Upper lobe of right lung (tissue), 1 donor: ENCODE measurements around the gene PRR33. TPM values are rescaled to one million over a fixed set of nuclear protein-coding genes. Genes with fewer than 3 reads are reported as not detected.

Source experiments
- ATAC-seq: fragments of 200-7000 bp; cut with Tn5 transposase; one replicate; pipeline ENCODE4 v1.9.1; 2020; ENCODE audit warnings: mild to moderate bottlenecking, moderate library complexity
- DNase-seq: peaks from one replicate; pipeline ENCODE4 v3.0.0-alpha.2; 2020
- H3K27ac ChIP-seq: fragments of 200-600 bp; one replicate; pipeline ENCODE4 v1.8.0; 2022
- H3K27me3 ChIP-seq: fragments of 200-600 bp; one replicate; pipeline ENCODE4 v1.8.0; 2022; ENCODE audit warnings: mild to moderate bottlenecking
- H3K36me3 ChIP-seq: fragments of 200-600 bp; one replicate; pipeline ENCODE4 v1.8.0; 2022
- H3K4me1 ChIP-seq: fragments of 200-600 bp; one replicate; pipeline ENCODE4 v1.8.0; 2022
- H3K4me3 ChIP-seq: fragments of 200-600 bp; one replicate; pipeline ENCODE4 v1.8.0; 2022; ENCODE audit warnings: mild to moderate bottlenecking
- H3K9me3 ChIP-seq: fragments of 200-600 bp; one replicate; pipeline ENCODE4 v1.8.0; 2022
- CTCF ChIP-seq: fragments of 200-600 bp; IDR thresholded peaks from one replicate; pipeline ENCODE4 v1.8.0; 2022; ENCODE audit warnings: antibody characterized with exemption
- intact Hi-C: fragments of 100-400 bp; cut with DNase I; formaldehyde crosslinking; loops from one replicate; pipeline ENCODE4 v1.11.0; 2022
- total RNA-seq: library from RNA; stranded (reverse); fragmentation: NEBNext Ultra II Directional; extraction: Animal tissue kit (Norgen Biotek cat#: 25700); gene quantifications from one replicate; pipeline ENCODE4 v1.2.1, GENCODE V29; 2021
- donor health status: DM: no; HTN: yes; CAD: no; lungs with severe emphysema.

The PRR33 gene
- total RNA-seq, 1 donor from 2014 or later: not detected

DNA sequence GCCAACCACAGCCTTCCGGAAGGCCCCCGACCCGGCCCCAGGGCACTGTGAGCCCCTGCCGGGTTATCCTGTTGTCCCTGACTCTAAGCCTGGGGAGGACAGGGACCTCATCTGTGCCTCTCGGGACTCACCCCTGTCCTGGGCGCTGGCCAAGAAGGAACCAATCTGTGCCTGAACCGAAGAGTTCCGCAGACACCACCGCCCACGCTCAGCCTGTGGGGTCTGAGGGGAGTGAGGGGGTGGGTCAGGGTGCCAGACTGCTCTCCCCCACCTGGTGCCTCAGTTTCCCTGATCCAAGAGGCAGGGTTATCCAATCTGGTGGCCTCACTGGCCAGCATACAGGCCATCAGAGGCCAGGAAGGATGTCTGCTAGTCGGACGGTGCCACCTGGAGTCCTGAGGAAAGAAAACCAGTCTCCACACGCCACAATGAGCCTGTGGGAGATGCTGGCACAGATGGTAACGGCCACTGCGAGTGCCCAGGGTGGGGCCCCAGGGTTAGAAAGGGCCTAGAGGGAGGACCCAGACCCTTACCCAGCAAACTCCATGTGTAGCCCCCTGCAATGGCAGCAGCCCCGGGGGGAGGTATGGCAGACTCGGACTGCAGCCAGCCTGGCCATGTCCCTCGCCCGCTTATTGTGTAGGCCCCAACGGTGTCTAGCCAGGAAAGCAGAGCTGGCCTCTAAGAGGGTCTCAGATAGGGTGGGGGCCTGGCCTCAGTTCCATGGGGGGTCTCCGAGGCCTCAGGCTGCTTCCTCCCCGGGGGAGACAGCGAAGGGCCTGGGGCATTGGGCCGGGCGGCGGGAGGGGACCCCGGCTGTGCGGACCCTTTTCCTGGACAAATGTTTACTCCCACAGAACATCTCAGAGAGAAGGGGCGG is 27.0 kb upstream of the PRR33 start:
- no peak for TF ChIP-seq CTCF
- Histone ChIP-seq H3K4me3 (no peak overlapping the region), H3K27me3 (no peaks in the 10 kb centered on the region), H3K27ac (no peak overlapping the region), H3K36me3 (no peaks in the 10 kb centered on the region), H3K9me3 (no peaks in the 10 kb centered on the region), H3K4me1 (no peaks in the 10 kb centered on the region)
- no peak for ATAC-seq
- intact Hi-C loops: no loop called here
- no peak for DNase-seq

- DNase-seq (peak; percentile 61), ATAC-seq (peak; percentile 33)
- no peaks in the 10 kb centered on the region for H3K36me3 ChIP-seq
- no peaks in the 10 kb centered on the region for H3K4me1 ChIP-seq
- no peaks in the 10 kb centered on the region for H3K9me3 ChIP-seq
- peak; percentile 37 for TF ChIP-seq CTCF
- no peak overlapping the region for H3K4me3 ChIP-seq
- intact Hi-C loops: no loop called here
- no peak overlapping the region for H3K27ac ChIP-seq
- H3K27me3 ChIP-seq: no peaks in the 10 kb centered on the region
Observed at GRCh38 chr11:1917523-1918435, 26.1 kb upstream of the PRR33 start.

- Histone ChIP-seq H3K27ac (no peak overlapping the region), H3K27me3 (no peaks in the 10 kb centered on the region), H3K4me1 (no peaks in the 10 kb centered on the region), H3K9me3 (no peaks in the 10 kb centered on the region), H3K4me3 (no peak overlapping the region), H3K36me3 (no peaks in the 10 kb centered on the region)
- intact Hi-C loops: loop anchor here (1.0 kb wide), 1 partner anchor 24 kb away; no protein-coding TSS in a partner anchor
- peak; percentile 56 for DNase-seq
- no peak for TF ChIP-seq CTCF
- ATAC-seq: peak; percentile 7
Observed at GRCh38 chr11:1916986-1917522, 25.4 kb upstream of the PRR33 start.

DNA sequence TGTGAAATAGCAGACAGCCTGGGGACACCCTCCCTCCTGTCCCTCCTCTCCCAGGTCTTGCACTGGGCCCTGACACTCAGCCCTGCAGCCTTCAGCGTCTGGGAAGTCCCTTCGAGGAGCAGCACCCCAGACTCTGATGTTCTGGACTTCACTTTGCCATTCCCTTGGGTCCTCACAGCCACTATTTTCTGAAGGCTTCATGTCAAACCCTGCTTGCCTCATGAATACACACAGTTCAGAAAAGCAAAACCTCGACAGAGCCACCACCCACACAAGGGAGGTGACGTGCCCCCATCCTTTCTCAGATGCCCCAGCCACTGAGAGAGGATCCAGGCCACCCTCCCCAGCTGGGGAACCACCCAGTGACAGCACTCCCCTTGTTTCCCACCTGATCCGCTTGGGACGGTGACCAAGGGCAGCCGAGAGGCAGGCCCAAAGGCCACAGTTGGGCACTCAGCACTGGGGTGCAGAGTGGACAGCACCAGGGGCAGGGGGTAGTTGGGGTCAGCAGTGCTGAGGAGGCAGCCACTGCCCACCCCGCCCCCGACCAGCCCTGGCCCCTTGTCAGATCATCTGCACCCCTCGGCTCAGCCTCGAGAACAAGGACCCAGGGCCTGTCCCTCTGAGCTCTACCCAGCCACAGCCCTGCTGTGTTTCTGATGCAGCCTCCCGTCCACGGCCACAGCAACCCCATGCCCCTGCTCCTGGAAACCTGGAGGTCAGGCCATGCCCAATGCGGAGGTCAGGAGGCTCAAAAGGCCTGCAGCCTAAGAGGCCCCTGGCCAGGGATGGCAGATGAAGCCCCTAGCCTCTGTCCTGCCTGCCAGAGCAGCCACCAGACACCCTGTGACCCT is 24.7 kb upstream of the PRR33 start:
- H3K36me3 ChIP-seq: no peaks in the 10 kb centered on the region
- DNase-seq: peak; percentile 57
- no peaks in the 10 kb centered on the region for H3K27me3 ChIP-seq
- no peaks in the 10 kb centered on the region for H3K4me1 ChIP-seq
- no peak overlapping the region for H3K4me3 ChIP-seq
- intact Hi-C loops: loop anchor here (1.0 kb wide), 1 partner anchor 23 kb away; no protein-coding TSS in a partner anchor
- H3K9me3 ChIP-seq: no peaks in the 10 kb centered on the region
- ATAC-seq: no peak
- H3K27ac ChIP-seq: no peak overlapping the region
- no peak for TF ChIP-seq CTCF

GRCh38 chr11:1915795-1916131 is 24.1 kb upstream of the PRR33 start:
- Histone ChIP-seq H3K9me3 (no peaks in the 10 kb centered on the region), H3K4me1 (no peaks in the 10 kb centered on the region), H3K36me3 (no peaks in the 10 kb centered on the region), H3K27me3 (no peaks in the 10 kb centered on the region), H3K4me3 (no peak overlapping the region), H3K27ac (no peak overlapping the region)
- no peak for TF ChIP-seq CTCF
- intact Hi-C loops: loop anchor here (1.0 kb wide), 1 partner anchor 22 kb away; no protein-coding TSS in a partner anchor
- ATAC-seq: no peak
- DNase-seq: no peak
